DMS153 treated with DMSO at 0.1 percent for 48 hours (cell line): Measurements from ENCODE around the gene FAM237B.
"Not testable (repeated sequence)": the region's sequence is repeated elsewhere in the genome, so short reads cannot be mapped to it uniquely, and the experiment has no call there.

Source experiments
- DNase-seq: peaks from one replicate; lab custom pipeline; 2025; ENCODE audit not compliant: unreplicated experiment; lab: John Stamatoyannopoulos, UW

The FAM237B gene

DNA sequence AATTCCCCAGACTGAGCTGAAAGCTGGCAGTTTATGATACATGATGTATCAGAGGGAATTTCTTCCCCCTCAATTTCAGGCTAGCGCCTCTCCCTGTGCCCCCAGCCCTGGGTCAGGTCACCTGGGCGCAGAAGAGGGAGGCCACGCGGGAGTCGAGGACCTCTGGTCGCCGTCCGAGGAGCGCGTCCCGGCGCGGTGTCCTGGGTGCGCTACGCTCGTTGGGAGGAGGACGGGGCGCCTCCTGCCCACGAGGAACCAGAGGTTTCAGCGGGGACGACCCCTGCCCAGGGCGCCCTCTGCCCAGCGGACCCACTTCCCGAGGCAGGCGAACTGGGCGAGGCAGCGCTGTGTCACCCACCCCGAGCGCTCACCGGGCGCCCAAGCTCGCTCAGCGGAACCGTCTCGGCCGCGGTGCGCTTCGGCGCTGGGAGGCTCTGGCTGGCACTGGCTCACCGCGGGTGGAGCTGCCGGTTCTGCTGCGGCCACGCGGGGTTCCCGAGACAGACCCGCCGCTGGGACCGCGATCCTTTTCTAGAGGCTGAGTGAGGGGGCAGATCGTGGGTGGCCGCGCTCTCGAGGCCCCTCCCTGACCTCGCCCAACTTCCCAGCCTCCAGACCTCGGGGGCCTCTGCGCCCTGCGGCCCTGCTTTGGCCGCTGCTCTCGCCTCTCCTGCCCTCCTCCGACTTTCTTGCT lies at the start of gene FAM237B:
Gene FAM237B, minus strand, starts transcription at position 504 of the 694 bp plus-strand sequence. CDS start 1,556 bp downstream, outside the sequence.
- DNase-seq: no peak

- no peak for DNase-seq
Measured at GRCh38 chr7:90351987-90352386, 30.9 kb upstream of the FAM237B start.

GRCh38 chr7:90350032-90350431 lies 28.9 kb upstream of the FAM237B start:
- not testable (repeated sequence) for DNase-seq

GRCh38 chr7:90349305-90349704 lies 28.2 kb upstream of the FAM237B start:
- no peak for DNase-seq

DNA sequence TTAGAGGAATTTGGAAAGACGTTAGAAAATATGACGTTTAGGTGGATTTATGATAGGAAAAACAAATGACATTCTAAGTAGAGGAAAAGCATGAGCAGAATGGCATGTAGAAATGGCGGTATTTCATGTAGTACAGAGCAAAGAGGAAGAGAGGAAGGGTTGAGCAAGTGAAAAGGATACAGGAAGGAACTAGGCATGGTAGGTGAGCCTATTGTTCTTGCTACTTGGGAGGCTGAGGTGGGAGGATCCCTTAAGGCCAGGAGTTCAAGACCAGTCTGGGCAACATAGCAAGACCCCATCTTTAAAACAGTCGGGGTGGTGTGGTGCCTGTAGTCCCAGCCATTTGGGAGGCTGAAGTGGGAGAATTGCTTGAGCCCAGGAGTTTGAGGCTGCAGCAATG lies 26.7 kb upstream of the FAM237B start:
- DNase-seq: no peak

- peak; percentile 72 for DNase-seq
Measured at GRCh38 chr7:90346336-90347125, 25.4 kb upstream of the FAM237B start, which contains the start of gene GTPBP10. TSS of gene GTPBP10 (plus strand) at chr7:90346716. CDS start at chr7:90346742, 26 bp downstream.

GRCh38 chr7:90345595-90346335 lies 24.7 kb upstream of the FAM237B start:
- peak; percentile 40 for DNase-seq

GRCh38 chr7:90345016-90345415 lies 23.9 kb upstream of the FAM237B start:
- no peak for DNase-seq

GRCh38 chr7:90337106-90337505 lies 16.0 kb upstream of the FAM237B start:
- DNase-seq: no peak

DNA sequence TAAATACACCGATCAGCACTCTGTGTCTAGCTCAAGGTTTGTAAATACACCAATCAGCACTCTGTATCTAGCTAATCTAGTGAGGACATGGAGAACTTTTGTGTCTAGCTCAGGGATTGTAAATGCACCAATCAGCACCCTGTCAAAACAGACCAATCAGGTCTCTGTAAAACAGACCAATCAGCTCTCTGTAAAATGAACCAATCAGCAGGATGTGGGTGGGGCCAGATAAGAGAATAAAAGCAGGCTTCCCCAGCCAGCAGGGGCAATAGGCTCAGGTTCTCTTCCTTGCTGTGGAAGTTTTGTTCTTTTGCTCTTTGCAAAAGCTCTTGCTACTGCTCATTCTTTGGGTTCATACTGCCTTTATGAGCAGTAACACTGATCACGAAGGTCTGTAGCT lies 13.8 kb upstream of the FAM237B start:
- not testable (repeated sequence) for DNase-seq

GRCh38 chr7:90334193-90334843 lies 13.2 kb upstream of the FAM237B start:
- DNase-seq: no peak

GRCh38 chr7:90326500-90326899 lies 5.4 kb upstream of the FAM237B start:
- no peak for DNase-seq

DNA sequence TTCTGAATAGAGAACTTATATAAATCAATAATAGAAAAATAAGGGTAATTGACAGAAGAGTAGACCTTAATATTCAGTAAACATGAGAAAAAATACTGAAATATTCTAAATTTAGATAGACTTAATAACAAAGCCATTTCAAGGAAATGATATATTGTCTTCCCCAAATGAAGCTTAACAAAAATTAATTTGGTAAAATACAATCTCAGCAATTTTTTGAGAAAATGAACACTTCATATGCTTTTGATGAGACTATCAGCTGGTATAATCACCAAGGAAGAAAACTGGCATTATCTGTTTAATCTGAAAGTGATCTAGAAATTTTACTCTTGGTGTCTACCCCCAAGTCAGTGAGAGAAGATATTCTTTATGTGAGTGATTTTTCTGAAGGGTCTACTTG lies 1.7 kb upstream of the FAM237B start:
- no peak for DNase-seq

DNA sequence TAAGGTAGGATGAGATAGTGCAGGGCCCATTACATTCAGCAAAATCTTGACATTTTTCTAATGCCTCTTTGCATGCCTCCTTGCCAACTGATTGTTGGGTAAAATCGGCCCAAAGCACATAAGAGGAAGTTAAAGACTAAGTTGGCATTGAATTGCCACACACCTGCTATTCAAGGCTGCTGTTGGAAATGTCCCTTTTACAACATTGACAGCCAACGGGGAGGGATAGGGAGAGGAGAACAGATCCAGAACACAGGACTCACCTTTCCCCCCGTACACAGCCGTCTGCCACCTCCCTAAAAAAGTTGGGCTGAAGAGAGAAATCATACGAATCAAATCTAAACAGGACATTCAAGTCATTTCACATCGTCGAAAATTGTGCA lies 695 bp downstream of the FAM237B start:
- DNase-seq: no peak

DNA sequence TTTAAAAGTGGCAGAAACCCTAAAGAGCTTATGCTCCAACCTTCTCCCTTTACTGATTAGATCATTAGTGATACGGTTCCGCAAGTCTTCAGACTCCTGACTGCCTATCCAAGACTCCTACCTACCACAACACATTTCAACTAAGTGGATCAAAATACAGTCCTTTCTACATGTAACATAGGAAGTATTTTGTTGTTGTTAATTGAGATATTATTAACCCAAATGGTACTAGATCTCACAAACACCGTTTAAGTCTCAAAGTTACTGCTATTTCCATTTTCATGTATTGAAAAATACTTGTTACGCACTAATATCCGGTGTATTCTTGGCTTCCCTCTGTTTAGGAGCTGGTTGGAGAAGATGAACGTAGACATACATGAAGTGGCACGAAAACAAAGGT lies 1.1 kb downstream of the FAM237B start:
- DNase-seq: no peak

- DNase-seq: no peak
Measured at GRCh38 chr7:90313907-90314306, 7.2 kb downstream of the FAM237B start.

- no peak for DNase-seq
Measured at GRCh38 chr7:90312745-90313144, 8.4 kb downstream of the FAM237B start.

DNA sequence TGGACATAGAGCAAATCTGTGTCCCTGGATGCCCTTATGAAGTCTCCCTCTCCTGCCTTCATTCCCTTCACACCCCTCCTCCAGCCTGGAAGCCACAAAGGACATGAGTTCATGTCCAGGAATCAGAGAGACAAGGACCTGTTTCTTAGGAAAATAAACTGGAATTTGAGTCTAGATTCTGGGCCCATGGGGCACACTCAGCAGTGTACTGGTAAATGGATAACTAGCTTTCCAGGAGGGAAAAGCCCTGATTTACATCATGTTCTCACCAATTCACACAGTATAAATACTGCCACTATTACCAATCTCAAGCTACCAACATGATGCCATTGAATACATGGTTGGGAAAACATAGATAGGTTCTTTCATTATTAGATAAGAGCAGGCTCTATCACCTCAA lies 9.9 kb downstream of the FAM237B start:
- DNase-seq: no peak

DNA sequence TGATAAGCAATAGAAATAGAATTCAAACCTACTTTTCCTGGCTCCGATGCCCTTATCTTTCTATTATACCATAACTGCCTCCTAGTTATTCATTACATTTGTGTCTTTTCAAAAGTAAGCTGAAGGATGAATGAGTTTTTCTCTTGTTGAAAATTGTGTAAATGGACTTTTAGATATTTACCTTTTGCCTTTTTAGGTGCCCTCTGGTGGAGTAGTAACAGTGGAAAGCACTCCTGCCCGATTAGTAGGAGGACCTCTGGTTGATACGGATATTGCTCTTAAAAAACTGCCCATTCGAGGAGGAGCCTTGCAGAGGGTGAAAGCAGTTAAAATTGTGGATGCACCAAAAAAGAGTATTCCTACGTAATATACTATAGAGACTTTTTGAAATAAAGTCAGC lies 11.2 kb downstream of the FAM237B start:
- no peak for DNase-seq

GRCh38 chr7:90303241-90303640 lies 17.9 kb downstream of the FAM237B start:
- no peak for DNase-seq
